ENCODE results near the gene COPS7A.

GRCh38 chr12:6778574-6779550, 55.0 kb downstream of the COPS7A start:
- TF ChIP-seq, protein P1, sequence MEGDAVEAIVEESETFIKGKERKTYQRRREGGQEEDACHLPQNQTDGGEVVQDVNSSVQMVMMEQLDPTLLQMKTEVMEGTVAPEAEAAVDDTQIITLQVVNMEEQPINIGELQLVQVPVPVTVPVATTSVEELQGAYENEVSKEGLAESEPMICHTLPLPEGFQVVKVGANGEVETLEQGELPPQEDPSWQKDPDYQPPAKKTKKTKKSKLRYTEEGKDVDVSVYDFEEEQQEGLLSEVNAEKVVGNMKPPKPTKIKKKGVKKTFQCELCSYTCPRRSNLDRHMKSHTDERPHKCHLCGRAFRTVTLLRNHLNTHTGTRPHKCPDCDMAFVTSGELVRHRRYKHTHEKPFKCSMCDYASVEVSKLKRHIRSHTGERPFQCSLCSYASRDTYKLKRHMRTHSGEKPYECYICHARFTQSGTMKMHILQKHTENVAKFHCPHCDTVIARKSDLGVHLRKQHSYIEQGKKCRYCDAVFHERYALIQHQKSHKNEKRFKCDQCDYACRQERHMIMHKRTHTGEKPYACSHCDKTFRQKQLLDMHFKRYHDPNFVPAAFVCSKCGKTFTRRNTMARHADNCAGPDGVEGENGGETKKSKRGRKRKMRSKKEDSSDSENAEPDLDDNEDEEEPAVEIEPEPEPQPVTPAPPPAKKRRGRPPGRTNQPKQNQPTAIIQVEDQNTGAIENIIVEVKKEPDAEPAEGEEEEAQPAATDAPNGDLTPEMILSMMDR (IDR thresholded peaks at IDR 0.05; ENCODE audit: borderline replicate concordance, extremely low read depth, low read length, poor library complexity, severe bottlenecking): peak; percentile 90
- TF ChIP-seq EZH2 (IDR thresholded peaks at IDR 0.05; ENCODE audit: borderline replicate concordance, low read depth, low read length, severe bottlenecking): peak; percentile 22

Data from DND-41 (cell line).